Upper lobe of left lung (tissue), 6 donors: ENCODE results near the gene STAU1. TPM values are rescaled to one million over a fixed set of nuclear protein-coding genes. Genes with fewer than 3 reads are reported as not detected.
A peak's percentile ranks its signal among the peaks of the same experiment; 100 is the strongest.
"Not testable (repeated sequence)": the region's sequence is repeated elsewhere in the genome, so short reads cannot be mapped to it uniquely, and the experiment has no call there.

Experiments used
- ATAC-seq, 2 donors: fragments of 200-7000 bp; cut with Tn5 transposase; one replicate each; pipeline ENCODE4 v1.9.1; 2022; ENCODE audit warnings: mild to moderate bottlenecking in 2 of 2, moderate library complexity in 2 of 2; ENCODE audit not compliant: low FRiP score in 2 of 2
- DNase-seq, 2 donors: peaks; one replicate each; pipeline ENCODE4 v3.0.0-alpha.2; 2019 to 2020
- H3K27ac ChIP-seq, 4 donors: fragments of 200-600 bp; sonication (generic); one replicate each; pipeline ENCODE4 v1.5.1; 2016 to 2019
- H3K27me3 ChIP-seq, 4 donors: fragments of 200-600 bp; sonication (generic); one replicate each; pipeline ENCODE4 v1.5.1; 2017 to 2019
- H3K36me3 ChIP-seq, 4 donors: fragments of 200-600 bp; sonication (generic); one replicate each; pipeline ENCODE4 v1.5.1; 2016 to 2019
- H3K4me1 ChIP-seq, 4 donors: fragments of 200-600 bp; sonication (generic); one replicate each; pipeline ENCODE4 v1.5.1; 2018 to 2019
- H3K4me3 ChIP-seq, 4 donors: fragments of 200-600 bp; sonication (generic); one replicate each; pipeline ENCODE4 v1.5.1; 2017 to 2019; ENCODE audit warnings: mild to moderate bottlenecking in 2 of 4, moderate library complexity in 1 of 4
- H3K9me3 ChIP-seq, 4 donors: fragments of 200-600 bp; sonication (generic); one replicate each; pipeline ENCODE4 v1.5.1; 2018 to 2019
- EP300 ChIP-seq, 4 donors: sonication (generic); formaldehyde crosslinking; IDR thresholded peaks; one replicate each; pipeline ENCODE4 v1.5.1; 2017; ENCODE audit warnings: antibody characterized with exemption in 4 of 4, control low read depth in 2 of 4
- POLR2A ChIP-seq, 4 donors: fragments of 450-650 bp; IDR thresholded peaks; one replicate each; pipeline ENCODE4 v1.5.1; 2016 to 2017; ENCODE audit warnings: antibody characterized with exemption in 4 of 4, mild to moderate bottlenecking in 2 of 4
- POLR2AphosphoS5 ChIP-seq, 2 donors: sonication (generic); formaldehyde crosslinking; IDR thresholded peaks; one replicate each; pipeline ENCODE4 v1.5.1; 2017; ENCODE audit warnings: antibody characterized with exemption in 2 of 2
- WGBS, 2 donors: methylation state at CpG; one replicate each; pipeline ENCODE4 v1.1.5; 2017 to 2018; 5-methylcytosine and 5-hydroxymethylcytosine counted together
- total RNA-seq, 6 donors: library from RNA; depleted of rRNA in 4 of 6; stranded (reverse); fragments of >200 nt in 4 of 6; gene quantifications; one replicate each; pipeline versions ENCODE4 v1.1.0 to v1.2.1, GENCODE V29; 2016 to 2021
- TF ChIP-seq, protein P1 (sequence below), 6 experiments: fragments of 450-650 bp in 4 of 6; fragments of 200-600 bp in 2 of 6; sonication (generic) in 2 of 6; IDR thresholded peaks; one replicate each; pipeline ENCODE4 v1.5.1; 2016 to 2019; ENCODE audit warnings: antibody characterized with exemption in 6 of 6
- donor health status: DM: no; HTN: no; CAD: no; lungs with moderate emphysema.
- donor health status: DM: no; HTN: yes; CAD: no; lungs with severe emphysema.

Gene STAU1
- total RNA-seq, 6 donors from 2014 or later, result 69.1 to 97.7 (median 73.5) TPM

DNA sequence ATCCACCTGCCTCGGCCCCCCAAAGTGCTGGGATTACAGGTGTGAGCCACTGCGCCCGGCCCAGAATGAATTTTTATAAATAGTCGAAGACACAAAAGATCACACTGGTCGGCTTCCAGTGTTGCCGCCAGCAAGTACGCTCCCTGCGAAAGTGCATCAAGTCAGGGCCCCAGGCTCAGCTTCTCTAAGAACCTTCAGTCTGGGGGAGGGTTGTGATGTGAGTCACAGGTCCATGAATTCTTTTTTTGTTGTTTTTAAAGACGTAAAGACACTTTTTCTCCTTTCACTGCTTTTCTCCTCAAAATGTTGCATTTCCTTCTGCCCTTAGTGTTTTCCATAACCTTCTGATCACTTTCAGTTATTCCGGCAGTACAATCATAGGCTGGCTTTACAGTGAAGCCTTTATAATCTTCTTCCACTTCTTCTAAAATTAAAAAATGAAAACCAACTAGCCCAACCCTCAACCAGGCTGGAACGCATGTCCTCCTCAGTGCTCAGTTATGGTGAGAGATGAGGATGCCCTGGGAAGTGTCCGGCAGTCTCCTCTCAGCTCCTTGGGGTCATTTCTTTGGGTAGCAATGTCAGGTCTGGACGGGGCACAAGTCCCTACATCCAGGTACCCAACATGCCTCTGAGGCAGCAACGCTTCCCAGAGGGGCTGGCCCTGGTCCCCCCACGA lies 75.4 kb downstream of the STAU1 start:
- TF ChIP-seq EP300 (IDR thresholded peaks at IDR 0.05) (no peak), POLR2AphosphoS5 (IDR thresholded peaks at IDR 0.05) (no peak), POLR2A (IDR thresholded peaks at IDR 0.05) (no peak)
- TF ChIP-seq, protein P1, sequence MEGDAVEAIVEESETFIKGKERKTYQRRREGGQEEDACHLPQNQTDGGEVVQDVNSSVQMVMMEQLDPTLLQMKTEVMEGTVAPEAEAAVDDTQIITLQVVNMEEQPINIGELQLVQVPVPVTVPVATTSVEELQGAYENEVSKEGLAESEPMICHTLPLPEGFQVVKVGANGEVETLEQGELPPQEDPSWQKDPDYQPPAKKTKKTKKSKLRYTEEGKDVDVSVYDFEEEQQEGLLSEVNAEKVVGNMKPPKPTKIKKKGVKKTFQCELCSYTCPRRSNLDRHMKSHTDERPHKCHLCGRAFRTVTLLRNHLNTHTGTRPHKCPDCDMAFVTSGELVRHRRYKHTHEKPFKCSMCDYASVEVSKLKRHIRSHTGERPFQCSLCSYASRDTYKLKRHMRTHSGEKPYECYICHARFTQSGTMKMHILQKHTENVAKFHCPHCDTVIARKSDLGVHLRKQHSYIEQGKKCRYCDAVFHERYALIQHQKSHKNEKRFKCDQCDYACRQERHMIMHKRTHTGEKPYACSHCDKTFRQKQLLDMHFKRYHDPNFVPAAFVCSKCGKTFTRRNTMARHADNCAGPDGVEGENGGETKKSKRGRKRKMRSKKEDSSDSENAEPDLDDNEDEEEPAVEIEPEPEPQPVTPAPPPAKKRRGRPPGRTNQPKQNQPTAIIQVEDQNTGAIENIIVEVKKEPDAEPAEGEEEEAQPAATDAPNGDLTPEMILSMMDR (IDR thresholded peaks at IDR 0.05), result no peak
- H3K27me3 ChIP-seq, result no peaks in the 10 kb centered on the region
- no peak overlapping the region for H3K4me3 ChIP-seq
- no peak for DNase-seq
- no peak for ATAC-seq
- H3K27ac ChIP-seq, result no peak overlapping the region
- 94 to 95% methylated on average over 15 of the region's 15 CpGs for WGBS, 2 donors
- peaks cover 36 to 77% (median 48%) of the 10 kb centered on the region in 4 donors for H3K36me3 ChIP-seq
- H3K9me3 ChIP-seq, result no peaks in the 10 kb centered on the region
- H3K4me1 ChIP-seq, result no peaks in the 10 kb centered on the region

DNA sequence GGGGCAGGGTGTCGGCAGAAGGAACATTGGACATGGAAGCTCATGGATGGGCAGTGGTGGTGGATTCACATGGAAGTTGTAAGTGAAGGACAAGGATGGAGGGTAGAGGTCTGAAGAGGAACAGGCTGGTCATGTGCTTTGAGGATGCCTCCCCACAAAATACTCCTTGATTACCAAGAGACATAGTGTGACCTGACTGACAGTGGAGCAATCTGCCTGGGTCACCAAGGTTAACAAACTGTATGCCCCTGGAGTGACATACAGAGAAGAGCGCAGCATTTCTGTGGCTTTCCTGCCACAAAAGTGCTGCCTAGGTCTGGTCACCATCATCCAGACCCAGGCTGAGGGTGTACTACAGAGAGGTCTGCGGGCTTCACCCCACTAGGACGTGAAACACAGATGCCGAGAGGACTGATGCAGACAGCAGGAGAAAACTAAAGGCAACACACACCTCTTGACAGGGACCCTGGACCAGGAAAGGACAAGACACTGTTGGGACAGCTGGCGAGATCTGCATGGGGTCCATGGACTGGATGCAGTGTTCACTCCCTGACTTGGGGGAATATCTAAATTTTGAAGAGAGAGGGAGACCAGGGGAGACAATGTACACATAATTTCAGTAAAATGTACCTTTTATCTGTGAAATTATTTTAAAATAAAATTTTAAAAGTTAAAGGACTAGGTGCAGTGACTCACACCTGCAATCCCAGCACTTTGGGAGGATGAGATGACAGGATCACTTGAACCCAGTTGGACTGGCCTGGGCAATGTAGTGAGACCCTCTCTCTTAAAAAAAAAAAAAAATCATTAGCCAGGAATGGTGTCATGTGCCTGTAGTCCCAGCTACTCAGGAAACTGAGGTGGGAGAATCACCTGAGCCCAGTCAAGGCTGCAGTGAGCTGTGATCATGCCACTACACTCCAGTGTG lies 77.1 kb downstream of the STAU1 start:
- peak in 1 of 2 donors; percentile 23 for ATAC-seq
- TF ChIP-seq EP300 (IDR thresholded peaks at IDR 0.05) (no peak), POLR2A (IDR thresholded peaks at IDR 0.05) (no peak), POLR2AphosphoS5 (IDR thresholded peaks at IDR 0.05) (no peak)
- TF ChIP-seq, protein P1 (IDR thresholded peaks at IDR 0.05), result no peak
- H3K4me3 ChIP-seq, result no peak overlapping the region
- WGBS, 2 donors, result 95 to 96% methylated on average over 6 of the region's 6 CpGs
- H3K4me1 ChIP-seq, result no peaks in the 10 kb centered on the region
- H3K27ac ChIP-seq, result no peak overlapping the region
- peaks cover 21 to 65% (median 31%) of the 10 kb centered on the region in 4 donors for H3K36me3 ChIP-seq
- no peak for DNase-seq
- H3K9me3 ChIP-seq, result no peaks in the 10 kb centered on the region
- no peaks in the 10 kb centered on the region for H3K27me3 ChIP-seq

DNA sequence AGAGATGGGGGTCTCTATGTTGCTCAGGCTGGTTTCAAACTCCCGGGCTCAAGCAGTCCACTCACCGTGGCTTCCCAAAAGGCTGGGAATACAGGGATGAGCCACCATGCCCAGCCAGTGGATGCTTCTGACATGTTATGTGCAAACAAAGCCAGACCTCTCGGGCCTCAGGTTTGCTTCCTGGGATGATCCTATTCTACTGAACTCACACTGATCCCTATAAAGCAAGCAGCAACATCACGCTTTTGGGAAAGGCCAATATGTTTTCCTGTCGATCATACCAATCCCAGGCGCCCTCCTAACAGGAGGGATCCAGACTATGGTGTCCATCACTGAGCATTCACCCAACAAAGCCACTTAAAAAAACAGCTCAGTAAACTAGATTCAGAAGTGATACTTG lies 81.8 kb downstream of the STAU1 start:
- no peak overlapping the region for H3K27ac ChIP-seq
- DNase-seq (no peak), ATAC-seq (no peak)
- H3K36me3 ChIP-seq, result peaks cover 7 to 52% (median 28%) of the 10 kb centered on the region in 4 donors
- no peaks in the 10 kb centered on the region for H3K4me1 ChIP-seq
- H3K27me3 ChIP-seq, result no peaks in the 10 kb centered on the region
- 99 to 100% methylated on average over 6 of the region's 6 CpGs for WGBS, 2 donors
- no peak for TF ChIP-seq POLR2AphosphoS5 (IDR thresholded peaks at IDR 0.05)
- TF ChIP-seq EP300 (IDR thresholded peaks at IDR 0.05), result no peak
- TF ChIP-seq, protein P1 (IDR thresholded peaks at IDR 0.05), result no peak
- TF ChIP-seq POLR2A (IDR thresholded peaks at IDR 0.05), result no peak
- no peak overlapping the region for H3K4me3 ChIP-seq
- no peaks in the 10 kb centered on the region for H3K9me3 ChIP-seq

DNA sequence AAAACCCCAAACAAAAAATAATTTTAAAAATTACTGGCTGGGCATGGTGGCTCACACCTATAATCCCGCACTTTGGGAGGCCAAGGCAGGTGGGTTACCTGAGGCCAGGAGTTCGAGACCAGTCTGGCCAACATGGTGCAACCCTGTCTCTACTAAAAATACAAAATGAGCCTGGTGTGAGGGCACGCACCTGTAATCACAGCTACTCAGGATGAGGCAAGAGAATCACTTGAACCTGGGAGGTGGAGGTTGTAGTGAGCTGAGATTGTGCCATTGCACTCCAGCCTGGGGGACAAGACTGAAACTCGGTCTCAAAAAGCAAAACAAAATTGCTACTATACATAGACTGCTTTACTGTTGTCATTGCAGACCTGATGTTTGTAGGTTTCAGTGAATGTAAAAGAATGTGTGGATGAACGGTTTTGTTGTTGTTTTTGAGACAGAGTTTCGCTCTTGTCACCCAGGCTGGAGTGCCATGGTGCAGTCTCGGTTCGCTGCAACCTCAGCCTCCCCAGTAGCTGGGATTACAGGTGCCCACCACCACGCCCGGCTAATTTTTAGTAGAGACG lies 83.1 kb downstream of the STAU1 start:
- H3K4me1 ChIP-seq, ATAC-seq, H3K27ac ChIP-seq, H3K4me3 ChIP-seq, H3K9me3 ChIP-seq, DNase-seq, H3K27me3 ChIP-seq: not testable (repeated sequence)
- 92 to 98% methylated on average over 11 of the region's 11 CpGs for WGBS, 2 donors
- peaks cover 7 to 45% (median 29%) of the 10 kb centered on the region in 4 donors for H3K36me3 ChIP-seq

DNA sequence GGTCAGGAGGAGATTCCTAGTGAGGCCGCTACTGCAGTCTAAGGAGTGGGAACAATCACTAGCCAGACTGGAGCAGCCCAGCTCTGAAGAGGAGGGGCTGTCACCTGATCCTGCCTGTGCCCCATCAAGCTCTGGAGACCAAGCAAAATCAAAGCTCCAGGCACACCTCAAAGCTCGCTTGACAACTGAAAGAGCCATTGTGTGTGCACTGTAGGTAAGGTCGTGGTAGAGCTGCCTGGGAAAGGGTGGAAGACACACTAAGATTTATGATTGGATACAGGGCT lies 83.8 kb downstream of the STAU1 start:
- no peak for DNase-seq
- Histone ChIP-seq H3K27me3 (no peaks in the 10 kb centered on the region), H3K4me1 (peaks cover 0 to 5% (median 1%) of the 10 kb centered on the region in 4 donors), H3K4me3 (no peak overlapping the region), H3K36me3 (peaks cover 7 to 47% (median 27%) of the 10 kb centered on the region in 4 donors), H3K9me3 (no peaks in the 10 kb centered on the region), H3K27ac (no peak overlapping the region)
- WGBS, 2 donors, result 90 to 91% methylated on average over 3 of the region's 3 CpGs
- no peak for ATAC-seq
- TF ChIP-seq EP300 (IDR thresholded peaks at IDR 0.05) (no peak), POLR2AphosphoS5 (IDR thresholded peaks at IDR 0.05) (no peak), POLR2A (IDR thresholded peaks at IDR 0.05) (no peak)
- TF ChIP-seq, protein P1 (IDR thresholded peaks at IDR 0.05), result no peak
